Measurements from ENCODE around the gene GSE1.
A peak's percentile ranks its signal among the peaks of the same experiment; 100 is the strongest.

Gene GSE1

GRCh38 chr16:85675251-85675874 is 62.2 kb downstream of the GSE1 start:
- no peak for DNase-seq (ENCODE audit: low read depth in 2 of 2)

GRCh38 chr16:85676466-85676865 is 63.3 kb downstream of the GSE1 start:
- DNase-seq (ENCODE audit: low read depth in 2 of 2), result no peak

- DNase-seq (ENCODE audit: low read depth in 2 of 2), result no peak
Measured at GRCh38 chr16:85677383-85677967, 64.4 kb downstream of the GSE1 start.

GRCh38 chr16:85678016-85678415 is 64.9 kb downstream of the GSE1 start:
- no peak for DNase-seq (ENCODE audit: low read depth in 2 of 2)

GRCh38 chr16:85678821-85679220 is 65.7 kb downstream of the GSE1 start:
- DNase-seq (ENCODE audit: low read depth in 2 of 2), result no peak

- DNase-seq (ENCODE audit: low read depth in 2 of 2), result no peak
Measured at GRCh38 chr16:85679870-85680269, 66.7 kb downstream of the GSE1 start.

- no peak for DNase-seq (ENCODE audit: low read depth in 2 of 2)
Measured at GRCh38 chr16:85680352-85680944, 67.3 kb downstream of the GSE1 start.

GRCh38 chr16:85681255-85681654 is 68.1 kb downstream of the GSE1 start:
- DNase-seq (ENCODE audit: low read depth in 2 of 2), result no peak

- no peak for DNase-seq (ENCODE audit: low read depth in 2 of 2)
Measured at GRCh38 chr16:85682516-85682915, 69.4 kb downstream of the GSE1 start.

GRCh38 chr16:85683363-85683762 is 70.2 kb downstream of the GSE1 start:
- DNase-seq (ENCODE audit: low read depth in 2 of 2), result no peak

- no peak for DNase-seq (ENCODE audit: low read depth in 2 of 2)
Measured at GRCh38 chr16:85685251-85685650, 72.1 kb downstream of the GSE1 start.

GRCh38 chr16:85686912-85687591 is 73.9 kb downstream of the GSE1 start:
- peak in 1 of 2 donors; percentile 27 for DNase-seq (ENCODE audit: low read depth in 2 of 2)

- no peak for DNase-seq (ENCODE audit: low read depth in 2 of 2)
Measured at GRCh38 chr16:85687651-85688471, 74.7 kb downstream of the GSE1 start.

- DNase-seq (ENCODE audit: low read depth in 2 of 2), result peak; percentile 83 to 87
Measured at GRCh38 chr16:85688586-85689284, 75.6 kb downstream of the GSE1 start, which contains the start of gene GINS2. Gene GINS2 (minus strand): TSS chr16:85688954. CDS start chr16:85688898, 56 bp downstream.

- no peak for DNase-seq (ENCODE audit: low read depth in 2 of 2)
Measured at GRCh38 chr16:85689285-85689949, 76.3 kb downstream of the GSE1 start.

GRCh38 chr16:85689950-85690320 is 76.8 kb downstream of the GSE1 start:
- DNase-seq (ENCODE audit: low read depth in 2 of 2), result no peak

- DNase-seq (ENCODE audit: low read depth in 2 of 2), result no peak
Measured at GRCh38 chr16:85690469-85691064, 77.4 kb downstream of the GSE1 start.

GRCh38 chr16:85695196-85696128 is 82.3 kb downstream of the GSE1 start:
- DNase-seq (ENCODE audit: low read depth in 2 of 2), result no peak

- DNase-seq (ENCODE audit: low read depth in 2 of 2), result no peak
Measured at GRCh38 chr16:85696781-85697180, 83.7 kb downstream of the GSE1 start.
